K562 (cell line): ENCODE data around the gene MFSD2B. TPM values are rescaled to one million over a fixed set of nuclear protein-coding genes. Genes with fewer than 3 reads are reported as not detected.
A peak's percentile ranks its signal among the peaks of the same experiment; 100 is the strongest.

Experiments
- CBX2 ChIP-seq: fragments of 200-600 bp; sonication (generic); IDR thresholded peaks from one replicate; pipeline ENCODE4 v1.6.1; 2012; ENCODE audit warnings: mild to moderate bottlenecking, low read length, inconsistent platforms; ENCODE audit not compliant: insufficient read depth, poor library complexity, severe bottlenecking
- HMG20A ChIP-seq: fragments of 450-650 bp; formaldehyde crosslinking; conservative IDR thresholded peaks from 2 replicates; pipeline ENCODE4 v1.4.0; 2020; ENCODE audit warnings: mild to moderate bottlenecking, mixed read lengths
- PCBP2 ChIP-seq: fragments of 200-400 bp; formaldehyde crosslinking; IDR thresholded peaks from 2 replicates; pipeline ENCODE4 v1.6.1; 2018; ENCODE audit warnings: low read length, low read depth, mild to moderate bottlenecking, moderate library complexity; ENCODE audit not compliant: poor library complexity, severe bottlenecking
- POLR3G ChIP-seq: IDR thresholded peaks from 2 replicates; pipeline ENCODE4 v1.6.1; 2011; ENCODE audit not compliant: insufficient read length, insufficient replicate concordance; ENCODE audit errors: extremely low read depth
- TEAD4 ChIP-seq, 2 experiments: sonication (generic) in 1 of 2; formaldehyde crosslinking in 1 of 2; IDR thresholded peaks; 2 replicates each; pipeline versions ENCODE4 v1.6.1 to v1.8.0; 2012 to 2022; ENCODE audit warnings: borderline replicate concordance in 1 of 2, inconsistent platforms in 1 of 2, low read length in 1 of 2, mild to moderate bottlenecking in 1 of 2, missing genetic modification reagents in 1 of 2
- TFAM ChIP-seq: fragments of 250-450 bp; sonication (Bioruptor Pico); conservative IDR thresholded peaks from 2 replicates; pipeline ENCODE4 v1.5.0; 2021; ENCODE audit warnings: mild to moderate bottlenecking, moderate library complexity
- polyA plus RNA-seq, 8 experiments: library from polyadenylated mRNA; depleted of rRNA in 4 of 8; stranded (reverse) in 5 of 8; unstranded in 3 of 8; fragments of >200 nt; fragmentation: Nextera tagmentation in 2 of 8; fragmentation: Illumina TruSeq in 1 of 8; extraction: Ambion mirVana in 2 of 8; extraction: Trizol in 1 of 8; gene quantifications; 2 replicates each; pipeline versions ENCODE4 v1.2.1 to v1.2.3, GENCODE V29; 2011 to 2014; ENCODE audit warnings: inconsistent platforms in 1 of 8, missing spikeins in 1 of 8
- total RNA-seq, 7 experiments: library from RNA; depleted of rRNA in 6 of 7; stranded (reverse); fragments of >200 nt in 6 of 7; fragmentation: Illumina TruSeq in 2 of 7; extraction: Trizol in 2 of 7; gene quantifications; 2 replicates each; pipeline versions ENCODE4 v1.2.1 to v1.2.3, GENCODE V29; 2011 to 2021; ENCODE audit warnings: low replicate concordance in 1 of 7
- TF ChIP-seq, protein P1 (sequence below): fragments of 450-650 bp; conservative IDR thresholded peaks from 2 replicates; pipeline ENCODE4 v1.6.1; 2016; ENCODE audit warnings: missing genetic modification characterization, low read depth, mild to moderate bottlenecking, missing compliant biosample characterization, moderate library complexity
- TF ChIP-seq, protein P2 (sequence below): fragments of 250-450 bp; sonication (Bioruptor Pico); IDR thresholded peaks from 2 replicates; pipeline ENCODE4 v1.5.0; 2021
- TF ChIP-seq, protein P3 (sequence below): fragments of 450-650 bp; formaldehyde crosslinking; IDR thresholded peaks from 2 replicates; pipeline ENCODE4 v1.4.0; 2022; ENCODE audit warnings: missing genetic modification characterization
- TF ChIP-seq, protein P4 (sequence below): fragments of 450-650 bp; IDR thresholded peaks from 2 replicates; pipeline ENCODE4 v1.6.1; 2016; ENCODE audit warnings: mild to moderate bottlenecking, moderate library complexity

The MFSD2B gene
- total and polyA plus RNA-seq, 9 of the 15 experiments (the other 6 are each of a cell fraction or from before 2014, with no cell fraction given), result 2.6 to 10.9 (median 6.8) TPM

DNA sequence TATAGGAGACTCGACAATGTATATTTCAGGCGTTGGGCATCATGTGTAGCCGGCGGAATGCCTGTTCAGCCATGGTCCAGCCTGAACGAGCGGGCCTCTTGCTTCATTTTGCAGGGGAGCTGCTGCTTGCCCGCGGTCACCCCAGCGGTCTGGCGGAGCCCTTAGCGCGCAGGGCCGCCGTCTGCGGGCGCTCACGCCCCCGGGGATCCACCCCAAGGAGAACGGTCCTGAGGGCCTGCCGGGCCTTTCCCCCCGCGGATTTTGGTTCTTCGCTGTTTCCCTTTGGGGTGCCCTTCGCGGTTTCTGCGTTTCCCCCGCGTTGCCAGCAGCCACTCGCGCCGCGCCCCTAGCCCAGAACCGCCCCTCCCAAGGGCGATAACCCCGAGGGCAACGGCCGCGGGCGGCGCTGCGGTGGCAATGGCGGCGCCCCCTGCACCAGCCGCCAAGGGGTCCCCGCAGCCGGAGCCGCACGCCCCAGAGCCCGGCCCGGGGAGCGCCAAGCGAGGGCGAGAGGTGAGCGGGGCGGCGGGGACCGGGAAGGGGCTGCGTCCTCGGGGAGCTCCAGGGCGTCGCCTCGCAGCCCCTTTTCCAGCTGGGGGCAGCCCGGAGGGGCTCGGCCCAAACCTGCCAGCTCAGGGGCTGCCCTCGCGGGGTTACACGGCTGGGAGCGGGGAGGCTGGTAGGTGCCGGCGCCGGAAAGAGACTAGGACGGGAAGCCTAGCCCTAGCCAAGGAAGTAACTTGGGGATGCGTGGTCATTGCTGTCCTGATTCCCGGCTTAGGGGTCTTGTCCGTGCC lies at the start of gene MFSD2B (continued):
- TF ChIP-seq TEAD4 (IDR thresholded peaks at IDR 0.05; ENCODE audit: low read length) (no peak), TEAD4 (CRISPR knock-in tag; IDR thresholded peaks at IDR 0.05; ENCODE audit: borderline replicate concordance) (no peak), HMG20A (CRISPR knock-in tag) (no peak), TFAM (CRISPR knock-in tag) (no peak), POLR3G (no peak), CBX2 (no peak), PCBP2 (no peak)
- TF ChIP-seq, protein P1, sequence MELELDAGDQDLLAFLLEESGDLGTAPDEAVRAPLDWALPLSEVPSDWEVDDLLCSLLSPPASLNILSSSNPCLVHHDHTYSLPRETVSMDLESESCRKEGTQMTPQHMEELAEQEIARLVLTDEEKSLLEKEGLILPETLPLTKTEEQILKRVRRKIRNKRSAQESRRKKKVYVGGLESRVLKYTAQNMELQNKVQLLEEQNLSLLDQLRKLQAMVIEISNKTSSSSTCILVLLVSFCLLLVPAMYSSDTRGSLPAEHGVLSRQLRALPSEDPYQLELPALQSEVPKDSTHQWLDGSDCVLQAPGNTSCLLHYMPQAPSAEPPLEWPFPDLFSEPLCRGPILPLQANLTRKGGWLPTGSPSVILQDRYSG (tag), result no peak; the same call in 1 of the 2 replicates
- TF ChIP-seq, protein P2, sequence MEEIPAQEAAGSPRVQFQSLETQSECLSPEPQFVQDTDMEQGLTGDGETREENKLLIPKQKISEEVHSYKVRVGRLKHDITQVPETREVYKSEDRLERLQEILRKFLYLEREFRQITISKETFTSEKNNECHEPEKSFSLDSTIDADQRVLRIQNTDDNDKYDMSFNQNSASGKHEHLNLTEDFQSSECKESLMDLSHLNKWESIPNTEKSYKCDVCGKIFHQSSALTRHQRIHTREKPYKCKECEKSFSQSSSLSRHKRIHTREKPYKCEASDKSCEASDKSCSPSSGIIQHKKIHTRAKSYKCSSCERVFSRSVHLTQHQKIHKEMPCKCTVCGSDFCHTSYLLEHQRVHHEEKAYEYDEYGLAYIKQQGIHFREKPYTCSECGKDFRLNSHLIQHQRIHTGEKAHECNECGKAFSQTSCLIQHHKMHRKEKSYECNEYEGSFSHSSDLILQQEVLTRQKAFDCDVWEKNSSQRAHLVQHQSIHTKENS, result peak; percentile 29; the same call in 1 of the 2 replicates
- TF ChIP-seq, protein P3, sequence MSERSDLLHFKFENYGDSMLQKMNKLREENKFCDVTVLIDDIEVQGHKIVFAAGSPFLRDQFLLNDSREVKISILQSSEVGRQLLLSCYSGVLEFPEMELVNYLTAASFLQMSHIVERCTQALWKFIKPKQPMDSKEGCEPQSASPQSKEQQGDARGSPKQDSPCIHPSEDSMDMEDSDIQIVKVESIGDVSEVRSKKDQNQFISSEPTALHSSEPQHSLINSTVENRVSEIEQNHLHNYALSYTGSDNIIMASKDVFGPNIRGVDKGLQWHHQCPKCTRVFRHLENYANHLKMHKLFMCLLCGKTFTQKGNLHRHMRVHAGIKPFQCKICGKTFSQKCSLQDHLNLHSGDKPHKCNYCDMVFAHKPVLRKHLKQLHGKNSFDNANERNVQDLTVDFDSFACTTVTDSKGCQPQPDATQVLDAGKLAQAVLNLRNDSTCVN (CRISPR knock-in tag), result no peak
- TF ChIP-seq, protein P4, sequence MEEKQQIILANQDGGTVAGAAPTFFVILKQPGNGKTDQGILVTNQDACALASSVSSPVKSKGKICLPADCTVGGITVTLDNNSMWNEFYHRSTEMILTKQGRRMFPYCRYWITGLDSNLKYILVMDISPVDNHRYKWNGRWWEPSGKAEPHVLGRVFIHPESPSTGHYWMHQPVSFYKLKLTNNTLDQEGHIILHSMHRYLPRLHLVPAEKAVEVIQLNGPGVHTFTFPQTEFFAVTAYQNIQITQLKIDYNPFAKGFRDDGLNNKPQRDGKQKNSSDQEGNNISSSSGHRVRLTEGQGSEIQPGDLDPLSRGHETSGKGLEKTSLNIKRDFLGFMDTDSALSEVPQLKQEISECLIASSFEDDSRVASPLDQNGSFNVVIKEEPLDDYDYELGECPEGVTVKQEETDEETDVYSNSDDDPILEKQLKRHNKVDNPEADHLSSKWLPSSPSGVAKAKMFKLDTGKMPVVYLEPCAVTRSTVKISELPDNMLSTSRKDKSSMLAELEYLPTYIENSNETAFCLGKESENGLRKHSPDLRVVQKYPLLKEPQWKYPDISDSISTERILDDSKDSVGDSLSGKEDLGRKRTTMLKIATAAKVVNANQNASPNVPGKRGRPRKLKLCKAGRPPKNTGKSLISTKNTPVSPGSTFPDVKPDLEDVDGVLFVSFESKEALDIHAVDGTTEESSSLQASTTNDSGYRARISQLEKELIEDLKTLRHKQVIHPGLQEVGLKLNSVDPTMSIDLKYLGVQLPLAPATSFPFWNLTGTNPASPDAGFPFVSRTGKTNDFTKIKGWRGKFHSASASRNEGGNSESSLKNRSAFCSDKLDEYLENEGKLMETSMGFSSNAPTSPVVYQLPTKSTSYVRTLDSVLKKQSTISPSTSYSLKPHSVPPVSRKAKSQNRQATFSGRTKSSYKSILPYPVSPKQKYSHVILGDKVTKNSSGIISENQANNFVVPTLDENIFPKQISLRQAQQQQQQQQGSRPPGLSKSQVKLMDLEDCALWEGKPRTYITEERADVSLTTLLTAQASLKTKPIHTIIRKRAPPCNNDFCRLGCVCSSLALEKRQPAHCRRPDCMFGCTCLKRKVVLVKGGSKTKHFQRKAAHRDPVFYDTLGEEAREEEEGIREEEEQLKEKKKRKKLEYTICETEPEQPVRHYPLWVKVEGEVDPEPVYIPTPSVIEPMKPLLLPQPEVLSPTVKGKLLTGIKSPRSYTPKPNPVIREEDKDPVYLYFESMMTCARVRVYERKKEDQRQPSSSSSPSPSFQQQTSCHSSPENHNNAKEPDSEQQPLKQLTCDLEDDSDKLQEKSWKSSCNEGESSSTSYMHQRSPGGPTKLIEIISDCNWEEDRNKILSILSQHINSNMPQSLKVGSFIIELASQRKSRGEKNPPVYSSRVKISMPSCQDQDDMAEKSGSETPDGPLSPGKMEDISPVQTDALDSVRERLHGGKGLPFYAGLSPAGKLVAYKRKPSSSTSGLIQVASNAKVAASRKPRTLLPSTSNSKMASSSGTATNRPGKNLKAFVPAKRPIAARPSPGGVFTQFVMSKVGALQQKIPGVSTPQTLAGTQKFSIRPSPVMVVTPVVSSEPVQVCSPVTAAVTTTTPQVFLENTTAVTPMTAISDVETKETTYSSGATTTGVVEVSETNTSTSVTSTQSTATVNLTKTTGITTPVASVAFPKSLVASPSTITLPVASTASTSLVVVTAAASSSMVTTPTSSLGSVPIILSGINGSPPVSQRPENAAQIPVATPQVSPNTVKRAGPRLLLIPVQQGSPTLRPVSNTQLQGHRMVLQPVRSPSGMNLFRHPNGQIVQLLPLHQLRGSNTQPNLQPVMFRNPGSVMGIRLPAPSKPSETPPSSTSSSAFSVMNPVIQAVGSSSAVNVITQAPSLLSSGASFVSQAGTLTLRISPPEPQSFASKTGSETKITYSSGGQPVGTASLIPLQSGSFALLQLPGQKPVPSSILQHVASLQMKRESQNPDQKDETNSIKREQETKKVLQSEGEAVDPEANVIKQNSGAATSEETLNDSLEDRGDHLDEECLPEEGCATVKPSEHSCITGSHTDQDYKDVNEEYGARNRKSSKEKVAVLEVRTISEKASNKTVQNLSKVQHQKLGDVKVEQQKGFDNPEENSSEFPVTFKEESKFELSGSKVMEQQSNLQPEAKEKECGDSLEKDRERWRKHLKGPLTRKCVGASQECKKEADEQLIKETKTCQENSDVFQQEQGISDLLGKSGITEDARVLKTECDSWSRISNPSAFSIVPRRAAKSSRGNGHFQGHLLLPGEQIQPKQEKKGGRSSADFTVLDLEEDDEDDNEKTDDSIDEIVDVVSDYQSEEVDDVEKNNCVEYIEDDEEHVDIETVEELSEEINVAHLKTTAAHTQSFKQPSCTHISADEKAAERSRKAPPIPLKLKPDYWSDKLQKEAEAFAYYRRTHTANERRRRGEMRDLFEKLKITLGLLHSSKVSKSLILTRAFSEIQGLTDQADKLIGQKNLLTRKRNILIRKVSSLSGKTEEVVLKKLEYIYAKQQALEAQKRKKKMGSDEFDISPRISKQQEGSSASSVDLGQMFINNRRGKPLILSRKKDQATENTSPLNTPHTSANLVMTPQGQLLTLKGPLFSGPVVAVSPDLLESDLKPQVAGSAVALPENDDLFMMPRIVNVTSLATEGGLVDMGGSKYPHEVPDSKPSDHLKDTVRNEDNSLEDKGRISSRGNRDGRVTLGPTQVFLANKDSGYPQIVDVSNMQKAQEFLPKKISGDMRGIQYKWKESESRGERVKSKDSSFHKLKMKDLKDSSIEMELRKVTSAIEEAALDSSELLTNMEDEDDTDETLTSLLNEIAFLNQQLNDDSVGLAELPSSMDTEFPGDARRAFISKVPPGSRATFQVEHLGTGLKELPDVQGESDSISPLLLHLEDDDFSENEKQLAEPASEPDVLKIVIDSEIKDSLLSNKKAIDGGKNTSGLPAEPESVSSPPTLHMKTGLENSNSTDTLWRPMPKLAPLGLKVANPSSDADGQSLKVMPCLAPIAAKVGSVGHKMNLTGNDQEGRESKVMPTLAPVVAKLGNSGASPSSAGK, result peak; percentile 65
